ENCODE data around the gene CHAC1. TPM values are rescaled to one million over a fixed set of nuclear protein-coding genes. Genes with fewer than 3 reads are reported as not detected.

Gene CHAC1
- total and polyA plus RNA-seq, 10 donors: 0.39 to 5.5 (median 1.6) TPM

DNA sequence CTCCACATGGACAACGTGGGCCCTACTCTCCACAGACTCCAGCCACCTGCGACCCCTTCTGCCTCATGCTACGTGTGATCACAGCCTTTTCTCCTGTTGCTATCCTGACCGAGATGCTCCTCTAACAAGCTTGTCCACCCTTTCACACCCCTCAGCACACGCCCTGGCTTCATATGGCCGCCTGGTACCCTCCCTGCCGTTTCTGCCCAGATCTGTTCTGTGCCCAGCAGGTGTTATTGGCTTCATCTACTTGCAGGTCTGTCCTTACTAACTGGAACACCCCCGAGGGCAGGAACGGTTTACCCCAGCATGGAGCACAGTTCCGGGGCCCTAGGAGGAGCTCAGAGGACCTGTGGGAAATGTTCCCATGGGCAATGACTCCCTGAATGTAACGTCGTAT lies 9.9 kb downstream of the CHAC1 start:
- intact Hi-C loops (cut with DNase I; ENCODE audit: low total_unique reads): no loop called here
- Histone ChIP-seq H3K27ac (no peak overlapping the region), H3K4me3 (no peak overlapping the region), H3K27me3 (replicated peaks in 1 of 7) (no peaks in the 10 kb centered on the region), H3K36me3 (no peaks in the 10 kb centered on the region), H3K9me3 (no peaks in the 10 kb centered on the region), H3K4me1 (peaks cover 0 to 25% (median 9%) of the 10 kb centered on the region in 6 donors)
- TF ChIP-seq, protein P1, sequence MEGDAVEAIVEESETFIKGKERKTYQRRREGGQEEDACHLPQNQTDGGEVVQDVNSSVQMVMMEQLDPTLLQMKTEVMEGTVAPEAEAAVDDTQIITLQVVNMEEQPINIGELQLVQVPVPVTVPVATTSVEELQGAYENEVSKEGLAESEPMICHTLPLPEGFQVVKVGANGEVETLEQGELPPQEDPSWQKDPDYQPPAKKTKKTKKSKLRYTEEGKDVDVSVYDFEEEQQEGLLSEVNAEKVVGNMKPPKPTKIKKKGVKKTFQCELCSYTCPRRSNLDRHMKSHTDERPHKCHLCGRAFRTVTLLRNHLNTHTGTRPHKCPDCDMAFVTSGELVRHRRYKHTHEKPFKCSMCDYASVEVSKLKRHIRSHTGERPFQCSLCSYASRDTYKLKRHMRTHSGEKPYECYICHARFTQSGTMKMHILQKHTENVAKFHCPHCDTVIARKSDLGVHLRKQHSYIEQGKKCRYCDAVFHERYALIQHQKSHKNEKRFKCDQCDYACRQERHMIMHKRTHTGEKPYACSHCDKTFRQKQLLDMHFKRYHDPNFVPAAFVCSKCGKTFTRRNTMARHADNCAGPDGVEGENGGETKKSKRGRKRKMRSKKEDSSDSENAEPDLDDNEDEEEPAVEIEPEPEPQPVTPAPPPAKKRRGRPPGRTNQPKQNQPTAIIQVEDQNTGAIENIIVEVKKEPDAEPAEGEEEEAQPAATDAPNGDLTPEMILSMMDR (IDR thresholded peaks at IDR 0.05 in 8 of 11, conservative IDR thresholded peaks at IDR 0.05 in 3 of 11): no peak
- TF ChIP-seq POLR2A (IDR thresholded peaks at IDR 0.05) (no peak), POLR2AphosphoS5 (IDR thresholded peaks at IDR 0.05) (no peak)
- WGBS, 5 donors: 90 to 93% (median 91%) methylated on average over 12 of the region's 12 CpGs
- DNase-seq: no peak

- no peaks in the 10 kb centered on the region for H3K27me3 ChIP-seq (replicated peaks in 1 of 7)
- TF ChIP-seq POLR2A (IDR thresholded peaks at IDR 0.05): no peak
- no peak for TF ChIP-seq POLR2AphosphoS5 (IDR thresholded peaks at IDR 0.05)
- TF ChIP-seq, protein P1 (IDR thresholded peaks at IDR 0.05 in 8 of 11, conservative IDR thresholded peaks at IDR 0.05 in 3 of 11): no peak
- H3K4me3 ChIP-seq: no peak overlapping the region
- WGBS, 5 donors: 78 to 92% (median 84%) methylated on average over 5 to 8 of the region's 8 CpGs
- H3K27ac ChIP-seq: no peak overlapping the region
- H3K36me3 ChIP-seq: no peaks in the 10 kb centered on the region
- DNase-seq: no peak
- intact Hi-C loops (cut with DNase I; ENCODE audit: low total_unique reads): no loop called here
- no peaks in the 10 kb centered on the region for H3K9me3 ChIP-seq
- H3K4me1 ChIP-seq: peaks cover 0 to 25% (median 9%) of the 10 kb centered on the region in 6 donors
Observed at GRCh38 chr15:40964006-40964405, 10.7 kb downstream of the CHAC1 start.

DNA sequence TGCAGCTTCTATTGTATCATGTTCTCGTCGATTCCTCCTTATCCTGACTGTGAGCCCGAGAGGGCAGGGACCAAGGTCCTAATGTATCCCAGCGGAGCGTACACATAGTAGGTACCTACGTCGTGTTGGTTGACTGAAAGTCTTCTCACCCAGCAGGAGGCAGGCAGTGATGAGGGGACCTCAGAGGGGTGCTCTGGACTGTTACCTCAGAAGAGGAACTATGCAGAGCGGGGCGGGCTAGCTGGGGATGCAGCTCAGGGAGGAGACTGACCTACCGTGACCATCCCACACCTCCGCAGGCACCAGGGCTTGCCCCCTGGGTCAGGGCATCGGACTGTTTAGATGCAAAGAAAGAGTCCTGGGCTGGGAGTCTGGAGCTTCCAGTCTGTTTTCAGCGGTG lies 11.4 kb downstream of the CHAC1 start:
- intact Hi-C loops (cut with DNase I; ENCODE audit: low total_unique reads): no loop called here
- Histone ChIP-seq H3K4me3 (no peak overlapping the region), H3K4me1 (peaks cover 0 to 24% (median 9%) of the 10 kb centered on the region in 6 donors), H3K27me3 (replicated peaks in 1 of 7) (no peaks in the 10 kb centered on the region), H3K36me3 (no peaks in the 10 kb centered on the region), H3K9me3 (no peaks in the 10 kb centered on the region), H3K27ac (no peak overlapping the region)
- 72 to 80% (median 74%) methylated on average over 13 of the region's 13 CpGs for WGBS, 5 donors
- TF ChIP-seq, protein P1 (IDR thresholded peaks at IDR 0.05 in 8 of 11, conservative IDR thresholded peaks at IDR 0.05 in 3 of 11): no peak
- TF ChIP-seq POLR2A (IDR thresholded peaks at IDR 0.05) (no peak), POLR2AphosphoS5 (IDR thresholded peaks at IDR 0.05) (no peak)
- no peak for DNase-seq

DNA sequence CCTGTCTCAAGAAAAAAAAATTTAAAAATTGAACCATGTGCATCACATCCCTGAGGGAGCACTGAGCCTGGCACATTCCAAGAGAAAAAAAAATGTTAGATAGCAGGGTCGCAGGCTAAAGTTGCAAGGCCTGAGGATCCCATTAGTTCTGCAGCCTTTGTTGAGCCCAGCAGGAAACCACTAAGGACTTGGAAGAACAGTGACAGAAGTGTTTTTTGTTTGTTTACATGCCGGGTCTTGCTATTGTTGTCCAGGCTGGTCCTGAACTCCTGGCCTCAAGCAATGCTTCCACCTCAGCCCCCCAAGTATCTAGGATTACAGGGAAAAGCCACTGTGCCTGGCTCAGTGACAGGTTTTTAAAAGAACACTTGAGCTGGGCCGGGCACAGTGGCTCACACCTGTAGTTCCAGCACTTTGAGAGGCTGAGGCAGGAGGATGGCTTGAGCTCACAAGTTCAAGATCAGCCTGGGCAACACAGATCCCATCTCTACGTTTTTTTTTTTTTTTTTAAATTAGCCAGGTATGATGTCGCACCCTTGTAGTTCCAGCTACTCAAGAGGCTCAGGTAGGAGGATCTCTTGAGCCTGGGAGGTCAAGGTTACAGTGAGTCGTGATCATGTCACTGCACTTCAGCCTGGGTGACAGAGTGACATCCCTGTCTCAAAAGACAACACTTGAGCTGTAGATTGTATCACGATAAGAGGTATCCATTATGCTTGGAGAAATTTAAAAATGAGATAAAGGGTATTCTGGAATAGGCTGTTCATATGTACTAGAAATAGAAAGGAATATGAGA lies 15.2 kb downstream of the CHAC1 start:
- Histone ChIP-seq H3K27me3 (replicated peaks in 1 of 7) (no peaks in the 10 kb centered on the region), H3K4me3 (no peak overlapping the region), H3K27ac (no peak overlapping the region), H3K4me1 (peaks cover 0 to 8% (median 0%) of the 10 kb centered on the region in 6 donors), H3K9me3 (no peaks in the 10 kb centered on the region), H3K36me3 (no peaks in the 10 kb centered on the region)
- TF ChIP-seq, protein P1 (IDR thresholded peaks at IDR 0.05 in 8 of 11, conservative IDR thresholded peaks at IDR 0.05 in 3 of 11): no peak
- TF ChIP-seq POLR2A (IDR thresholded peaks at IDR 0.05) (no peak), POLR2AphosphoS5 (IDR thresholded peaks at IDR 0.05) (no peak)
- intact Hi-C loops (cut with DNase I; ENCODE audit: low total_unique reads): no loop called here
- DNase-seq: no peak
- WGBS, 5 donors: 77 to 81% (median 80%) methylated on average over 7 of the region's 7 CpGs
